Lung (tissue), 12 donors: ENCODE results near the gene CCDC185. TPM values are rescaled to one million over a fixed set of nuclear protein-coding genes. Genes with fewer than 3 reads are reported as not detected.

Source experiments
- ATAC-seq: fragments of 200-7000 bp; cut with Tn5 transposase; one replicate; pipeline ENCODE4 v1.9.1; 2020; ENCODE audit warnings: moderate number of reproducible peaks; ENCODE audit not compliant: insufficient read depth, low FRiP score
- DNase-seq, 3 donors: peaks; one replicate each; pipeline ENCODE4 v3.0.0-alpha.2; 2013 to 2017
- H3K27ac ChIP-seq, 2 donors: one replicate each; pipeline ENCODE4 v1.5.1; 2013; ENCODE audit warnings: mild to moderate bottlenecking in 2 of 2, moderate library complexity in 2 of 2, control low read depth in 1 of 2, inconsistent platforms in 1 of 2, low read depth in 1 of 2, low read length in 1 of 2
- H3K27me3 ChIP-seq, 3 donors: one replicate each; pipeline ENCODE4 v1.5.1; 2013; ENCODE audit warnings: low read length in 2 of 3; ENCODE audit not compliant: control insufficient read depth in 3 of 3, insufficient read depth in 3 of 3
- H3K36me3 ChIP-seq, 4 donors: one replicate each; pipeline ENCODE4 v1.5.1; 2013; ENCODE audit warnings: low read length in 4 of 4, mild to moderate bottlenecking in 1 of 4, moderate library complexity in 1 of 4; ENCODE audit not compliant: control insufficient read depth in 4 of 4, insufficient read depth in 4 of 4
- H3K4me1 ChIP-seq, 5 donors: one replicate each; pipeline ENCODE4 v1.5.1; 2013; ENCODE audit warnings: low read length in 5 of 5, mild to moderate bottlenecking in 2 of 5, moderate library complexity in 1 of 5; ENCODE audit not compliant: control insufficient read depth in 5 of 5, insufficient read depth in 5 of 5
- H3K4me3 ChIP-seq: one replicate; pipeline ENCODE4 v1.5.1; 2013; ENCODE audit warnings: mild to moderate bottlenecking, control low read depth, moderate library complexity
- H3K9ac ChIP-seq, 2 donors: one replicate each; pipeline ENCODE4 v1.5.1; 2013; ENCODE audit warnings: low read length in 2 of 2, control low read depth in 1 of 2; ENCODE audit not compliant: insufficient read depth in 1 of 2
- H3K9me3 ChIP-seq, 4 donors: one replicate each; pipeline ENCODE4 v1.5.1; 2013; ENCODE audit warnings: low read length in 3 of 4, mild to moderate bottlenecking in 1 of 4, moderate library complexity in 1 of 4; ENCODE audit not compliant: control insufficient read depth in 4 of 4, insufficient read depth in 3 of 4
- CTCF ChIP-seq: IDR thresholded peaks from 2 replicates; pipeline ENCODE4 v1.5.1; 2012; ENCODE audit warnings: mild to moderate bottlenecking; ENCODE audit errors: control extremely low read depth, extremely low read depth
- WGBS, 2 donors: extraction: QIAGEN DNeasy Blood & Tissue Kit; methylation state at CpG; one replicate each; pipeline ENCODE4 v1.1.7; 2013; 5-methylcytosine and 5-hydroxymethylcytosine counted together
- polyA plus RNA-seq, 2 donors: library from polyadenylated mRNA; stranded (reverse); fragments of 200-250 nt; gene quantifications; one replicate each; pipeline ENCODE4 v1.2.1, GENCODE V29; 2013
- total RNA-seq, 2 donors: library from RNA; depleted of rRNA in 1 of 2; stranded (reverse); fragments of >200 nt in 1 of 2; gene quantifications; one replicate each; pipeline ENCODE4 v1.2.1, GENCODE V29; 2014 to 2021
- donor health status: control.
- donor health status: control.
- donor health status: Bipolar disorder and iron deficiency.
- donor health status: healthy.
- donor health status: DM: yes; HTN: yes; CAD: no.

CCDC185 gene
- total and polyA plus RNA-seq, 4 donors = not detected

GRCh38 chr1:223425550-223425949, 32.3 kb downstream of the CCDC185 start:
- WGBS, 2 donors = 88 to 89% methylated on average over 5 of the region's 5 CpGs
- H3K27ac ChIP-seq = no peak overlapping the region
- no peaks in the 10 kb centered on the region for H3K27me3 ChIP-seq
- TF ChIP-seq CTCF = no peak
- no peak overlapping the region for H3K9ac ChIP-seq
- no peak overlapping the region for H3K4me3 ChIP-seq
- H3K4me1 ChIP-seq = peaks cover 0 to 4% (median 0%) of the 10 kb centered on the region in 5 donors
- H3K36me3 ChIP-seq = no peaks in the 10 kb centered on the region
- DNase-seq (no peak), ATAC-seq (peak; percentile 48)
- peaks cover 0 to 5% (median 0%) of the 10 kb centered on the region in 4 donors for H3K9me3 ChIP-seq

GRCh38 chr1:223426936-223427335, 33.7 kb downstream of the CCDC185 start:
- no peak overlapping the region for H3K27ac ChIP-seq
- DNase-seq (no peak), ATAC-seq (no peak)
- H3K36me3 ChIP-seq = no peaks in the 10 kb centered on the region
- no peak overlapping the region for H3K9ac ChIP-seq
- no peaks in the 10 kb centered on the region for H3K27me3 ChIP-seq
- WGBS, 2 donors = 84 to 93% methylated on average over 1 of the region's 1 CpG
- TF ChIP-seq CTCF = no peak
- H3K4me1 ChIP-seq = peaks cover 0 to 4% (median 0%) of the 10 kb centered on the region in 5 donors
- peaks cover 0 to 5% (median 0%) of the 10 kb centered on the region in 4 donors for H3K9me3 ChIP-seq
- H3K4me3 ChIP-seq = no peak overlapping the region

- Histone ChIP-seq H3K4me1 (peaks cover 0 to 4% (median 0%) of the 10 kb centered on the region in 5 donors), H3K9ac (no peak overlapping the region), H3K27me3 (no peaks in the 10 kb centered on the region), H3K4me3 (no peak overlapping the region), H3K27ac (peak overlapping the region in 1 of 2 donors; percentile 77), H3K36me3 (no peaks in the 10 kb centered on the region), H3K9me3 (peaks cover 0 to 5% (median 0%) of the 10 kb centered on the region in 4 donors)
- TF ChIP-seq CTCF = no peak
- 84% methylated on average over 2 of the region's 2 CpGs for WGBS, 2 donors
- ATAC-seq (no peak), DNase-seq (no peak)
These were observed 36.1 kb downstream of the CCDC185 start for GRCh38 chr1:223429313-223429731.

- DNase-seq = no peak
- no peak for ATAC-seq
- no peak overlapping the region for H3K27ac ChIP-seq
- no peaks in the 10 kb centered on the region for H3K36me3 ChIP-seq
- peaks cover 0 to under 1% (median 0%) of the 10 kb centered on the region in 5 donors for H3K4me1 ChIP-seq
- WGBS, 2 donors = 37 to 41% methylated on average over 1 of the region's 1 CpG
- peaks cover 0 to 5% (median 0%) of the 10 kb centered on the region in 4 donors for H3K9me3 ChIP-seq
- no peak overlapping the region for H3K4me3 ChIP-seq
- no peak overlapping the region for H3K9ac ChIP-seq
- H3K27me3 ChIP-seq = no peaks in the 10 kb centered on the region
- no peak for TF ChIP-seq CTCF
These were observed 36.6 kb downstream of the CCDC185 start for GRCh38 chr1:223429821-223430220.
